K562 (cell line): ENCODE measurements around the gene THEM4. TPM values are rescaled to one million over a fixed set of nuclear protein-coding genes. Genes with fewer than 3 reads are reported as not detected.

ENCODE experiments used
- C11orf30 ChIP-seq: fragments of 450-650 bp; IDR thresholded peaks from 2 replicates; pipeline ENCODE4 v1.6.1; 2016; ENCODE audit warnings: low read depth, mild to moderate bottlenecking
- CREB3L1 ChIP-seq: fragments of 450-650 bp; IDR thresholded peaks from 2 replicates; pipeline ENCODE4 v1.6.1; 2014; ENCODE audit warnings: low read depth, mild to moderate bottlenecking, moderate library complexity, borderline replicate concordance
- FOXA3 ChIP-seq, 2 experiments: fragments of 450-650 bp in 1 of 2; sonication (generic) in 1 of 2; formaldehyde crosslinking; IDR thresholded peaks in 1 of 2; conservative IDR thresholded peaks in 1 of 2; 2 replicates each; pipeline versions ENCODE4 v1.4.0 to v1.8.0; 2020 to 2022; ENCODE audit warnings: mild to moderate bottlenecking in 2 of 2, missing genetic modification reagents in 1 of 2
- FOXK1 ChIP-seq: sonication (generic); formaldehyde crosslinking; IDR thresholded peaks from 2 replicates; pipeline ENCODE4 v1.8.0; 2022; ENCODE audit warnings: missing genetic modification reagents, mild to moderate bottlenecking, borderline replicate concordance
- FOXM1 ChIP-seq, 2 experiments: fragments of 450-650 bp in 1 of 2; sonication (generic) in 1 of 2; formaldehyde crosslinking in 1 of 2; IDR thresholded peaks; 2 replicates each; pipeline versions ENCODE4 v1.6.1 to v1.9.0; 2017 to 2022; ENCODE audit warnings: low read depth in 2 of 2, mild to moderate bottlenecking in 2 of 2, missing genetic modification reagents in 1 of 2, moderate library complexity in 1 of 2
- GATAD2B ChIP-seq: fragments of 450-650 bp; IDR thresholded peaks from 2 replicates; pipeline ENCODE4 v1.6.1; 2017; ENCODE audit warnings: mild to moderate bottlenecking, borderline replicate concordance
- HSF4 ChIP-seq: fragments of 250-450 bp; sonication (Bioruptor Pico); IDR thresholded peaks from 2 replicates; pipeline ENCODE4 v2.1.2; 2022; ENCODE audit warnings: mild to moderate bottlenecking, moderate library complexity, borderline replicate concordance
- JUNB ChIP-seq: fragments of 450-650 bp; formaldehyde crosslinking; conservative IDR thresholded peaks from 2 replicates; pipeline ENCODE4 v1.4.0; 2020; ENCODE audit warnings: mild to moderate bottlenecking
- KDM5B ChIP-seq: fragments of 200-600 bp; sonication (generic); IDR thresholded peaks from 2 replicates; pipeline ENCODE4 v1.6.1; 2012; ENCODE audit warnings: low read depth, mild to moderate bottlenecking, moderate library complexity, low read length, control low read depth, inconsistent platforms; ENCODE audit not compliant: insufficient replicate concordance
- MAFF ChIP-seq: IDR thresholded peaks from 2 replicates; pipeline ENCODE4 v1.6.1; 2012; ENCODE audit warnings: low read length, improper control_type of control experiment
- MBD2 ChIP-seq: sonication (generic); IDR thresholded peaks from 2 replicates; pipeline ENCODE4 v1.6.1; 2016; ENCODE audit warnings: low read depth, borderline replicate concordance
- MXD1 ChIP-seq: fragments of 250-450 bp; sonication (Bioruptor Pico); IDR thresholded peaks from 2 replicates; pipeline ENCODE4 v1.8.0; 2021; ENCODE audit warnings: borderline replicate concordance, mild to moderate bottlenecking, moderate library complexity; ENCODE audit not compliant: poor library complexity, severe bottlenecking
- PHF8 ChIP-seq: fragments of 200-600 bp; sonication (generic); IDR thresholded peaks from 2 replicates; pipeline ENCODE4 v1.6.1; 2012; ENCODE audit warnings: mixed run types, mild to moderate bottlenecking, inconsistent platforms, low read length, moderate library complexity, borderline replicate concordance
- RHOXF2B ChIP-seq: fragments of 250-450 bp; sonication (Bioruptor Pico); conservative IDR thresholded peaks from 2 replicates; pipeline ENCODE4 v1.5.1; 2021
- RNF219 ChIP-seq: fragments of 250-450 bp; sonication (Bioruptor Pico); IDR thresholded peaks from 2 replicates; pipeline ENCODE4 v1.5.0; 2022; ENCODE audit warnings: mild to moderate bottlenecking
- SIX5 ChIP-seq, 2 experiments: IDR thresholded peaks; 2 replicates each; pipeline ENCODE4 v1.6.1; 2011; ENCODE audit warnings: low read length in 2 of 2, borderline replicate concordance in 1 of 2, low read depth in 1 of 2, mild to moderate bottlenecking in 1 of 2, moderate library complexity in 1 of 2; ENCODE audit not compliant: insufficient read depth in 1 of 2
- TCF7 ChIP-seq: sonication (generic); IDR thresholded peaks from 2 replicates; pipeline ENCODE4 v1.6.1; 2016; ENCODE audit warnings: antibody characterized with exemption, borderline replicate concordance
- TRIM24 ChIP-seq, 2 experiments: fragments of 450-650 bp; IDR thresholded peaks; 2 replicates each; pipeline ENCODE4 v1.6.1; 2016
- ZNF274 ChIP-seq: IDR thresholded peaks from 2 replicates; pipeline ENCODE4 v1.6.1; 2011; ENCODE audit warnings: low read depth, mild to moderate bottlenecking, low read length, moderate library complexity, borderline replicate concordance
- ZNF384 ChIP-seq: IDR thresholded peaks from 2 replicates; pipeline ENCODE4 v1.6.1; 2012; ENCODE audit warnings: low read depth, low read length, improper control_type of control experiment
- ZNF431 ChIP-seq: sonication (generic); formaldehyde crosslinking; IDR thresholded peaks from 2 replicates; pipeline ENCODE4 v1.8.0; 2022; ENCODE audit warnings: mild to moderate bottlenecking, missing genetic modification reagents
- ZNF584 ChIP-seq: fragments of 200-800 bp; sonication (Bioruptor generic); IDR thresholded peaks from 2 replicates; pipeline ENCODE4 v1.6.1; 2016; ENCODE audit warnings: low read depth, mild to moderate bottlenecking, missing genetic modification characterization, missing compliant biosample characterization
- ZNF764 ChIP-seq: fragments of 250-450 bp; sonication (Bioruptor Pico); IDR thresholded peaks from 2 replicates; pipeline ENCODE4 v1.4.0; 2020; ENCODE audit warnings: low read depth, mild to moderate bottlenecking, moderate library complexity
- polyA plus RNA-seq, 8 experiments: library from polyadenylated mRNA; depleted of rRNA in 4 of 8; stranded (reverse) in 5 of 8; unstranded in 3 of 8; fragments of >200 nt; fragmentation: Nextera tagmentation in 2 of 8; fragmentation: Illumina TruSeq in 1 of 8; extraction: Ambion mirVana in 2 of 8; extraction: Trizol in 1 of 8; gene quantifications; 2 replicates each; pipeline versions ENCODE4 v1.2.1 to v1.2.3, GENCODE V29; 2011 to 2014; ENCODE audit warnings: inconsistent platforms in 1 of 8, missing spikeins in 1 of 8
- total RNA-seq, 7 experiments: library from RNA; depleted of rRNA in 6 of 7; stranded (reverse); fragments of >200 nt in 6 of 7; fragmentation: Illumina TruSeq in 2 of 7; extraction: Trizol in 2 of 7; gene quantifications; 2 replicates each; pipeline versions ENCODE4 v1.2.1 to v1.2.3, GENCODE V29; 2011 to 2021; ENCODE audit warnings: low replicate concordance in 1 of 7
- TF ChIP-seq, protein P1 (sequence below): sonication (generic); formaldehyde crosslinking; IDR thresholded peaks from 2 replicates; pipeline ENCODE4 v1.8.0; 2022; ENCODE audit warnings: mild to moderate bottlenecking, low read depth, missing genetic modification reagents

THEM4 gene
- total and polyA plus RNA-seq, 9 of the 15 experiments (the other 6 are each of a cell fraction or from before 2014, with no cell fraction given), result 8.6 to 71.9 (median 35.3) TPM

- TF ChIP-seq, protein P1, sequence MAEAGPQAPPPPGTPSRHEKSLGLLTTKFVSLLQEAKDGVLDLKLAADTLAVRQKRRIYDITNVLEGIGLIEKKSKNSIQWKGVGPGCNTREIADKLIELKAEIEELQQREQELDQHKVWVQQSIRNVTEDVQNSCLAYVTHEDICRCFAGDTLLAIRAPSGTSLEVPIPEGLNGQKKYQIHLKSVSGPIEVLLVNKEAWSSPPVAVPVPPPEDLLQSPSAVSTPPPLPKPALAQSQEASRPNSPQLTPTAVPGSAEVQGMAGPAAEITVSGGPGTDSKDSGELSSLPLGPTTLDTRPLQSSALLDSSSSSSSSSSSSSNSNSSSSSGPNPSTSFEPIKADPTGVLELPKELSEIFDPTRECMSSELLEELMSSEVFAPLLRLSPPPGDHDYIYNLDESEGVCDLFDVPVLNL (CRISPR knock-in tag), result no peak
- TF ChIP-seq ZNF584 (no peak), MBD2 (no peak), MAFF (peak; percentile 90), GATAD2B (no peak), ZNF384 (no peak), RNF219 (CRISPR knock-in tag) (no peak), JUNB (CRISPR knock-in tag) (no peak), ZNF274 (no peak), FOXK1 (CRISPR knock-in tag) (no peak), RHOXF2B (CRISPR knock-in tag) (no peak), TRIM24 (IDR thresholded peaks at IDR 0.05) (no peak), FOXA3 (CRISPR knock-in tag; conservative IDR thresholded peaks at IDR 0.05 in 1 of 2, IDR thresholded peaks at IDR 0.05 in 1 of 2) (no peak), C11orf30 (peak; percentile 95), TCF7 (0 out of 2 replicates have a peak, but pooled peaks have one; percentile 37), CREB3L1 (no peak), PHF8 (no peak), KDM5B (no peak), SIX5 (IDR thresholded peaks at IDR 0.05; ENCODE audit: borderline replicate concordance in 1 of 2, insufficient read depth in 1 of 2, low read depth in 1 of 2, low read length in 2 of 2) (no peak), ZNF431 (CRISPR knock-in tag) (no peak), HSF4 (CRISPR knock-in tag) (no peak), ZNF764 (CRISPR knock-in tag) (no peak), FOXM1 (IDR thresholded peaks at IDR 0.05; ENCODE audit: low read depth) (no peak), FOXM1 (CRISPR knock-in tag; IDR thresholded peaks at IDR 0.05; ENCODE audit: low read depth) (no peak), MXD1 (CRISPR knock-in tag) (no peak)
Measured at GRCh38 chr1:151862604-151863003, 46.7 kb downstream of the THEM4 start (continued).
